H1 (cell line): Measurements from ENCODE around the gene RAB2B. TPM values are rescaled to one million over a fixed set of nuclear protein-coding genes. Genes with fewer than 3 reads are reported as not detected.

Experiments
- polyA plus RNA-seq, 7 experiments: library from polyadenylated mRNA; depleted of rRNA in 3 of 7; stranded (reverse) in 5 of 7; unstranded in 2 of 7; fragments of >200 nt in 5 of 7; fragments of 200-250 nt in 2 of 7; gene quantifications; 1 replicate in 5 of 7; 2 replicates in 1 of 7; 4 replicates in 1 of 7; pipeline versions ENCODE4 v1.2.1 to v1.2.3, GENCODE V29; 2011 to 2013; ENCODE audit warnings: missing spikeins in 2 of 7, mixed read lengths in 2 of 7
- small RNA-seq: library from polyadenylated mRNA; stranded (forward); fragments of <200 nt; extraction: miRNeasy Mini kit (QIAGEN cat#:217004); gene quantifications from one replicate; pipeline ENCODE3, GENCODE V24; 2013; ENCODE audit not compliant: insufficient read depth
- total RNA-seq: library from RNA; stranded (reverse); fragmentation: NEBNext Ultra II Directional; extraction: Animal tissue kit (Norgen Biotek cat#: 25700); gene quantifications from 2 replicates; pipeline ENCODE4 v1.2.1, GENCODE V29; 2021

Gene RAB2B
- total and polyA plus RNA-seq, 2 of the 8 experiments (the other 6 are each of a cell fraction or from before 2014, with no cell fraction given) = 23.4 to 26.1 TPM

Small RNA genes lying within 50 kb of the gene (small RNA-seq; reads per million reads assigned to genes)
- not detected for gene RN7SL650P

Other genes starting within 250 kb of the RAB2B start
- gene HNRNPC, start 207.5 kb downstream of the RAB2B start, total RNA-seq = 1,203 and 1,207 TPM in 2 replicates
- gene HNRNPC, start 207.5 kb downstream of the RAB2B start, polyA plus RNA-seq (2011; rRNA removed) = 517 and 781 TPM in 2 replicates
- gene RPGRIP1, start 196.9 kb downstream of the RAB2B start, total RNA-seq = 0.63 and 0.65 TPM in 2 replicates
- 0.35 and 0.36 TPM in 2 replicates for gene RPGRIP1, start 196.9 kb downstream of the RAB2B start, polyA plus RNA-seq (2011; rRNA removed)
- 201 and 209 TPM in 2 replicates for gene SUPT16H, start 92.9 kb downstream of the RAB2B start, total RNA-seq
- gene SUPT16H, start 92.9 kb downstream of the RAB2B start, polyA plus RNA-seq (2011; rRNA removed) = 93.1 and 138 TPM in 2 replicates
- 140 TPM in 2 replicates for gene CHD8, start 20.8 kb downstream of the RAB2B start, total RNA-seq
- gene CHD8, start 20.8 kb downstream of the RAB2B start, polyA plus RNA-seq (2011; rRNA removed) = 88.3 and 90.8 TPM in 2 replicates
- gene TOX4, start 236 bp upstream of the RAB2B start, total RNA-seq = 49.5 and 58.3 TPM in 2 replicates
- 50.5 and 51.5 TPM in 2 replicates for gene TOX4, start 236 bp upstream of the RAB2B start, polyA plus RNA-seq (2011; rRNA removed)
- 98.6 and 103 TPM in 2 replicates for gene METTL3, start 34.4 kb upstream of the RAB2B start, total RNA-seq
- gene METTL3, start 34.4 kb upstream of the RAB2B start, polyA plus RNA-seq (2011; rRNA removed) = 144 and 152 TPM in 2 replicates
- 346 and 360 TPM in 2 replicates for gene SALL2, start 49.4 kb upstream of the RAB2B start, total RNA-seq
- gene SALL2, start 49.4 kb upstream of the RAB2B start, polyA plus RNA-seq (2011; rRNA removed) = 310 and 356 TPM in 2 replicates
- gene OR10G3, start 103.1 kb upstream of the RAB2B start, total RNA-seq = not detected in 2 replicates
- not detected in 2 replicates for gene OR10G3, start 103.1 kb upstream of the RAB2B start, polyA plus RNA-seq (2011; rRNA removed)
- gene OR10G2, start 158.0 kb upstream of the RAB2B start, total RNA-seq = not detected in 2 replicates
- gene OR10G2, start 158.0 kb upstream of the RAB2B start, polyA plus RNA-seq (2011; rRNA removed) = not detected in 2 replicates
- gene OR4E2, start 176.9 kb upstream of the RAB2B start, total RNA-seq = not detected in 2 replicates
- not detected in 2 replicates for gene OR4E2, start 176.9 kb upstream of the RAB2B start, polyA plus RNA-seq (2011; rRNA removed)
- gene OR4E1, start 196.9 kb upstream of the RAB2B start, total RNA-seq = not detected in 2 replicates
- gene OR4E1, start 196.9 kb upstream of the RAB2B start, polyA plus RNA-seq (2011; rRNA removed) = not detected in 2 replicates